Endometrial microvascular endothelial cells (primary cell): ENCODE data around the gene PEAK3. TPM values are rescaled to one million over a fixed set of nuclear protein-coding genes. Genes with fewer than 3 reads are reported as not detected.
"Not testable (repeated sequence)": the region's sequence is repeated elsewhere in the genome, so short reads cannot be mapped to it uniquely, and the experiment has no call there.

Experiments
- in situ Hi-C: cut with HindIII; loops from 2 replicates; pipeline ENCODE4 v1.10.0; 2017; ENCODE audit warnings: low sequenced_read_pairs, low pct_unique_long_range_greater_than_20kb; ENCODE audit errors: inconsistent ontology term
- total RNA-seq: library from RNA; depleted of rRNA; stranded (reverse); fragments of >200 nt; gene quantifications from one replicate; pipeline ENCODE4 v1.2.3, GENCODE V29; 2015; ENCODE audit errors: inconsistent ontology term

The PEAK3 gene
- total RNA-seq, 1 donor from 2014 or later, result not detected

DNA sequence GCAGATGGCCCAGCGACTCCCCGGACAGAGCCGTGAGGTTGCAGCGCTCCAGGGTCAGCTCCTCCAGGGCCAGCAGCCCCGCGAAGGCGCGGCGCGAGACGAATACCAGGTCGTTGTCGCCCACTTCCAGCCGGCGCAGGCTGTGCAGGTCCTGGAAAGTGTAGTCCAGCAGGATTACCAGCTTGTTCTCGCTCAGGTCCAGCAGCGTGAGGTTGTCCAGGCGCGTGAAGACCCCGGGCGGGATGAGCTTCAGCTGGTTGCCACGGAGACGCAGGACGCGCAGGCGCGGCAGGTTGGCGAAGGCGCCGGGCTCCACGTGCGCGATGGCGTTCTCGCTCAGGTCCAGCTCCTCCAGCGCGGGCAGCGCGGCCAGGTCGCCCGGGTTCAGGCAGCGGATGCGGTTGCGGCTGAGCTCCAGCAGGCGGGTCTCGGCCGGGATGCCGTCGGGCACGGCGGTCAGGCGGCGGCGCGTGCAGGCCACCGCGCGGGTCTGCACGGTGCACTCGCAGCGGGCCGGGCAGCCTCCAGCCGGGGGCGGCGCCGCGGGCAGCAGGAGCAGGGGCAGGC is 9.3 kb upstream of the PEAK3 start:
- in situ Hi-C loops, result no loop called here

- in situ Hi-C loops, result no loop called here
Measured at GRCh38 chr19:2290441-2291184, 8.6 kb upstream of the PEAK3 start.

DNA sequence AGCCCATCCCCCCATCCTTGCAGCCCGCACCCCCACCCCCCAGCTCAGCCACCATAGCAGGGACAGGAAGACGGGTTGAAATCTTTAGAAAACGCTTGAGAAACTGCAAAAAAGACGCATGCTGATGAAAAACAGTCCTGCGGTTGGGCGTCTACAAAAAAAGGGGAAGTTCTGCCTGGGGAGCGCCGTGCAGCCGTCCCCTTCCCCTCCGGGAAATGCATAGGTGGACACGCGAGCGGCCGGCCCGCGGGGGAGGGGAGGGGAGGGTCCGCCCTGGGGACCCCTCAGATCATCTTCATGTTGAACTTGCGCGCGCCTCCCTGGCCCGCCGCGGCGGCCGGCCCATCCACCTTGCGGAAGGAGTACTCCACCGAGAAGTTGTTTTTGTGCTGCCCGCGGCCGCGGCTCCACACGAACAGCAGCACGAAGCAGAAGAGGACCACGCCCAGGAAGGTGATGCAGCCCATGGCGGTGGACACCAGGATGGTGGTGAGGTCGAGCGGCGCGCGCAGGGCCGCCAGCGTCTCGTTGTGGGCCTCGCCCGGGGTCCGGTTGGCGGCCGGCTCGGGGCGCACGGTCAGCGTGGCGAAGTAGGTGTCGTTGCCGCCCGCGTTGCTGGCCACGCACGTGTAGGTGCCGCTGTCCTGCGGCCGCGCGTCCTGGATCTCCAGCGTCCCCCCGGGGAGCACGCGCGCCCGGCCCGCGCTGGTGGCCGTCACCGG is 7.9 kb upstream of the PEAK3 start:
- in situ Hi-C loops, result no loop called here

GRCh38 chr19:2288818-2289713 is 7.1 kb upstream of the PEAK3 start:
- in situ Hi-C loops, result no loop called here

DNA sequence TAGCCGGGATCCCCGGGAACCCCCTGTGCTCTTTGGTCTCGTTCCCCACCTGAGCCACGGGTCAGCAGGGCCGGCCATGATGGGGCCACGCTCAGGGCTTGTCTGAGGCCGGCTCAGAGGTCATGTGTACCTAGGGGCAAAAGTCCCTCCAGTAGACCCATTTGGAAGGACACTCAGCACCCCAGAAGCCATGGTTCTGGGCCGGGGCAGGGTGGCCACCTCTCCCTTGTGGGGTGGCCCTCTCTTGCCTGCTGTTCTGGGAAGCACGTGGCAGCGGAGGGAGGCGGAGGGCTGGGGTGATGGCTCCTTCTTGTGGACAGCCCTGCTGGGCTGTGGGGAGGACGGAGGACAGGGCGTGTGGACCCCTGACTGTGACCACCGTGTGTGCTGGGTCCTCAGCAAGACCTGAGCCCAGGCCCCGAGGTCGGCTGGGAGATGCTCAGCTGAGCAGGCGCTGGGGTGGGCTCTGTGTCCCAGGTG is 6.4 kb upstream of the PEAK3 start:
- in situ Hi-C loops, result no loop called here

DNA sequence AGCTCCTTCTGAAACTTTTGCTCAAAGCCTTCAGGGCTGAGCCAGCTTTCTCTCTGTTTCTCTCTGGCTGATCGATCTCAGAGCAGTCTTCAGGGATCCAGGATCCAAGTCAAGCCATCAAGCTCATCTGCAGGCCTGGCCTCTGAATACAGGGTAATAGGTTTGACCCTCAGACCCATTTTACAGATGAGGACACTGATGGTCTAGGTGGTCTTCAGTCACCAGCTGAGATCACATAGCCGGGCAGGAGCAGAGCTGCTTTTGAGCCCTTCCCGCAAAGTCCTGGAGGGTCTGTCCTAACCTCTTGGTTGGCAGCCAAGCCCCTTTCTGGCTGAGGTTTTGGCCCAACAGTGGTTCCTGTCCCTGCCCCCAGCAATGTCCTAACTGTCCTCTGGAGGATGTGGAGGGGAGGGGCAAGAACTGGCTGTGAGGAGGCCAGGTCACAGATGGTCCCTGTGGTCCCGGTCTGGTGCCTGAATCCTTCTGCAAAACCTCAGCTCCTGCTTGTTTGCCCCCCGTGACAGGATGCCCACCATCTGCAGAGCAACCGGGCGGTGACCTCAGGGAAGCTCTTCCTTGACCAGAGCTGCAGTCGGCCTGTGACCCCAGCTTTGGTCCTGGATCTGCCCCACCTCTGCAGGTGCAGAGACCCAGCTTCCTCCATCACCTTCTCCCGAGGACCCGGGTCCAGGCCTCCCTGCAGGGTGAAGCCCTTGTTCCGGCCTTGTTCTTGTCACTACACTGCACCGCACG is 5.8 kb upstream of the PEAK3 start:
- in situ Hi-C loops, result no loop called here

DNA sequence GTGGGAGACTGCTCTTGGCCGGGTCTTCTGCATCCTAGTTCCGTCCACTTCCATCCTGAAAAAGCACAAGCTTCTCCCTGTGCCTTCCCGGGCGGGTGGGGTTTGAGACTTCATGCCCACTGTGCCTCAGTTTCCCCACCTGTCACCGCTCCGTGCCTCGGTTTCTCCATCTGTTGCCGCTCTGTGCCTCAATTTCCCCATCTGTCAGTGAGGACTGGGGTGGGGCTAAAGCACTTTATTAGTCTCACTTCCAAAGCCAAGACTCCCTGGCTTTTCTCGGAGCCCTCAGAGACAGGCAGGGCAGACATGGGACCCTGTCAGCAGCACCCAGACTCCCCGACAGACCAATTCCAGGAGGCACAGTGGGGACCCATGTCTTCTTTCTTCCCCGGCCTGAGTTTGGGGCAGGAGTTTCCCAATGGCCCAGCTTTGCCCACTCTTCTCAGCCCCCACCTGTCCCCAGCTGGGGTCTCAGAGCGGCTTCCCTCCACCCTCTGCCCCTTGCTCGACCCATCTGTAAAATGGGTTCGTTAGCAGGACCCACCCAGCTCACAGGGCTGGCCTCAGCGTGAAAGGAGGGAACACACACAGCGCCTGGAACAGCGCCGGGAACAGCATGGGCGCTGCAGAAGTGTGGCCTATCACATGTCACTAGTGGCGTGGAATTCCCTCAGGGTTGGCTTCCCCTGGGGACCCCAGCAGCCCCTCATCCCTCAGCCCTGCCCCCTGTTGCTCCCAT is 4.6 kb upstream of the PEAK3 start:
- in situ Hi-C loops, result no loop called here

- in situ Hi-C loops, result no loop called here
Measured at GRCh38 chr19:2283835-2284507, 2.0 kb upstream of the PEAK3 start.

GRCh38 chr19:2282862-2283237 is 875 bp upstream of the PEAK3 start:
- in situ Hi-C loops, result no loop called here

DNA sequence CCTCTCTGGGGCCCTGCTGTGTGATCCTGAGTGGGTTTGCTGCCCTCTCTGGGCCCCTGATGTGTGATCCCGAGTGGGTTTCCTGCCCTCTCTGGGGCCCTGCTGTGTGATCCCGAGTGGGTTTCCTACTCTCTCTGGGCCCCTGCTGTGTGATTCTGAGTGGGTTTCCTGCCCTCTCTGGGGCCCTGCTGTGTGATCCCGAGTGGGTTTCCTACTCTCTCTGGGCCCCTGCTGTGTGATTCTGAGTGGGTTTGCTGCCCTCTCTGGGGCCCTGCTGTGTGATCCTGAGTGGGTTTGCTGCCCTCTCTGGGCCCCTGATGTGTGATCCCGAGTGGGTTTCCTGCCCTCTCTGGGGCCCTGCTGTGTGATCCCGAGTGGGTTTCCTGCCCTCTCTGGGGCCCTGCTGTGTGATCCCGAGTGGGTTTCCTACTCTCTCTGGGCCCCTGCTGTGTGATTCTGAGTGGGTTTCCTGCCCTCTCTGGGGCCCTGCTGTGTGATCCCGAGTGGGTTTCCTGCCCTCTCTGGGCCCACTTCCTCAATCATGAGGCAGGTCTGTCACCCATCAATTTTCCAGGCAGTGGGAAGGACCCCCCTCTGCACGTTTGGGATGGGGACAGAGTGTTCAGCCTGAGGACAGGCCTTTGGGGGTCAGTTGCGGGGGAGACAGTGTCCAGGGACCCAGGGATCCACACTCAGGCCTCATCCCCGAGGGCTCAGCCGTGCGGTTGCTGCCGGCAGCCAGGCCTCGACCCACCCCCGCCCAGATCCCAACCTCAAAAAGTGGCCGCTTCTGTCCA is 512 bp downstream of the PEAK3 start:
- in situ Hi-C loops, result not testable (repeated sequence)

DNA sequence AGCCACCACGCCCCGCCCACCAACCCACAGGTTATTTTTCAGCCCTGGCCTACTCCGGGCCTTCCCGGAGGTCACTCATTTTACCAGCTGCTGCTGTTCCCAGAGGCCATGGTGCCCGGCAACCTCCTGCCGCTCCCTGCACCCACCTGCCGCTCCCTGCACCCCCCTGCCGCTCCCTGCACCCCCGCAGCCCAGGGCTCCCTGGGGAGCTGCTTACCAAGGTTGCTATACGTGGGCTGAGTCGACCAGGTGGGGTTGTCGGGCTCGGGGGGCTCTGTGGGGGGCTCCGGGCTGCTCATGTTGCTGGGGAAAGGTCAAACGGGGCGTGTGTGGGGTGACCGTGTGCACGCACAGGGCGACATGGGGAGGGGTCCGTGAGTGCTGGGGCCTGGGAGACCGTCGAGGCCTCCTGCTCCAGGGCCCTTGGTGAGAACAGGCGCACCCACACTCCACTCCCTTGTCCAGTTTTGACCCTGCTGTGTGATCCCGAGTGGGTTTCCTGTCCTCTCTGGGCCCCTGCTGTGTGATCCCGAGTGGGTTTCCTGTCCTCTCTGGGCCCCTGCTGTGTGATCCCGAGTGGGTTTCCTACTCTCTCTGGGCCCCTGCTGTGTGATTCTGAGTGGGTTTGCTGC is 1.2 kb downstream of the PEAK3 start:
- in situ Hi-C loops, result no loop called here

GRCh38 chr19:2278459-2279158 is 3.4 kb downstream of the PEAK3 start:
- in situ Hi-C loops, result no loop called here

DNA sequence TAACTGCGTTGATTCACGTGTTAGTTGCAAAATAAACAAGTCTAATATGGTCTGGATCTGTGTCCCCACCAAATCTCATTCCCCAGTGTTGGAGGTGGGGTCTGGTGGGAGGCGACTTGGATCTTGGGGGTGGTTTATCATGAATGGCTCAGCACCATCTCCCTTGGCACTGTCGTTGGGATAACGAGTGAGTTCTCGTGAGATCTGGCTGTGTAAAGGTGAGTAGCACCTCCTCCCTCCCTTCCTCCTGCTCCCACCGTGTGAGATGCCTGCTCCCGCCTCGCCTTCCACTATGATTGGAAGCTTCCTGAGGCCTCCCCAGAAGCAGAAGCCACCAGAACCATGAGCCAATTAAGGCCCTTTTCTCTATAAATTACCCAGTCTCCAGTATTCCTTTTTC is 4.8 kb downstream of the PEAK3 start:
- in situ Hi-C loops, result no loop called here

DNA sequence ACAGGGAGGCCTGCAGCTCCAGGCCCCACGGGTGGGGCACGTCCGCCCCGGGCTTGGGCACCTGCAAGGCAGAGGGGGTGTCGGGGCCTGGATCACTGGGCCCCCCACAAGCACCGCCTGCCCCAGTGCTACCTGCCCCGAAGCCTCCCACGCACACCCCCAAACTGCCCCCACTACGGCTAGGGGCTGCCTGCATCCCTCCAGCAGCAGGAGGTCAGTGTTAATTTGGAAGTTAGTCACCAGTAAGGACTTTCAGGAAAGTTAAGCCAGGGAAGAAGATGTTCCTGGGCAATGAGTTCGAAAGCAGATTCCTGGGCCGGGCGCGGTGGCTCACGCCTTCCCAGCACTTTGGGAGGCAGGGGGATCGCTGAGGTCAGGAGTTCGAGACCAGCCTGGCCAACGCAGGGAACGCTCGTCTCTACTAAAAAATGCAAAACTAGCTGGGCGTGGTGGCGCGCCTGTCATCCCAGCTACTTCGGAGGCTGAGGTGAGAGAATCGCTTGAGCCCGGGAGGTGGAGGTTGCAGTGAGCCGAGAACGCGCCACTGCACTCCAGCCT is 5.5 kb downstream of the PEAK3 start:
- in situ Hi-C loops, result no loop called here
